Colonic mucosa (tissue), 4 donors: Measurements from ENCODE around the gene NEU4. TPM values are rescaled to one million over a fixed set of nuclear protein-coding genes. Genes with fewer than 3 reads are reported as not detected.
"Not testable (repeated sequence)": the region's sequence is repeated elsewhere in the genome, so short reads cannot be mapped to it uniquely, and the experiment has no call there.

Experiments used
- DNase-seq: peaks from one replicate; pipeline ENCODE4 v3.0.0-alpha.2; 2020
- H3K27ac ChIP-seq: fragments of 200-600 bp; one replicate; pipeline ENCODE4 v1.8.0; 2021
- H3K27me3 ChIP-seq: fragments of 200-600 bp; one replicate; pipeline ENCODE4 v1.8.0; 2021
- H3K36me3 ChIP-seq: fragments of 200-600 bp; one replicate; pipeline ENCODE4 v1.8.0; 2021
- H3K4me1 ChIP-seq: fragments of 200-600 bp; one replicate; pipeline ENCODE4 v1.8.0; 2021; ENCODE audit warnings: mild to moderate bottlenecking
- H3K4me3 ChIP-seq: fragments of 200-600 bp; one replicate; pipeline ENCODE4 v1.8.0; 2021
- H3K9ac ChIP-seq, 2 donors: one replicate each; pipeline ENCODE4 v1.7.0; 2013; ENCODE audit warnings: control low read depth in 2 of 2, low read depth in 2 of 2, low read length in 2 of 2
- H3K9me3 ChIP-seq: fragments of 200-600 bp; one replicate; pipeline ENCODE4 v1.8.0; 2021
- CTCF ChIP-seq: fragments of 200-600 bp; IDR thresholded peaks from one replicate; pipeline ENCODE4 v1.8.0; 2022; ENCODE audit warnings: antibody characterized with exemption, mild to moderate bottlenecking
- intact Hi-C: fragments of 100-400 bp; cut with DNase I; formaldehyde crosslinking; loops from one replicate; pipeline ENCODE4 v1.14.1; 2022
- total RNA-seq, 2 donors: library from RNA; stranded (reverse); fragmentation: NEBNext Ultra II Directional in 1 of 2; extraction: Animal tissue kit (Norgen Biotek cat#: 25700) in 1 of 2; gene quantifications; one replicate each; pipeline ENCODE4 v1.2.1, GENCODE V29; 2021
- donor health status: healthy.
- donor health status: DM: no; HTN: no; CAD: no.
- donor health status: DM: no; HTN: no; CAD: no.

NEU4 gene
- total RNA-seq, 2 donors from 2014 or later: 36.9 to 84.5 TPM

GRCh38 chr2:241777170-241777685 is 31.8 kb upstream of the NEU4 start:
- TF ChIP-seq CTCF: no peak
- no peaks in the 10 kb centered on the region for H3K4me1 ChIP-seq
- H3K9ac ChIP-seq: peak overlapping the region; percentile 78 to 90
- no peaks in the 10 kb centered on the region for H3K27me3 ChIP-seq
- peak overlapping the region; percentile 82 for H3K27ac ChIP-seq
- peak overlapping the region; percentile 41 for H3K4me3 ChIP-seq
- no peaks in the 10 kb centered on the region for H3K9me3 ChIP-seq
- H3K36me3 ChIP-seq: no peaks in the 10 kb centered on the region
- DNase-seq: peak; percentile 78
- intact Hi-C loops: no loop called here

- peak; percentile 48 for DNase-seq
- peak overlapping the region; percentile 43 to 90 for H3K9ac ChIP-seq
- peak overlapping the region; percentile 82 for H3K27ac ChIP-seq
- H3K36me3 ChIP-seq: no peaks in the 10 kb centered on the region
- no peak for TF ChIP-seq CTCF
- intact Hi-C loops: no loop called here
- no peaks in the 10 kb centered on the region for H3K9me3 ChIP-seq
- H3K4me1 ChIP-seq: no peaks in the 10 kb centered on the region
- no peaks in the 10 kb centered on the region for H3K27me3 ChIP-seq
- H3K4me3 ChIP-seq: peak overlapping the region; percentile 41
Measured at GRCh38 chr2:241777686-241778627, 31.0 kb upstream of the NEU4 start.

- Histone ChIP-seq H3K9me3 (no peaks in the 10 kb centered on the region), H3K9ac (no peak overlapping the region), H3K36me3 (no peaks in the 10 kb centered on the region), H3K27me3 (no peaks in the 10 kb centered on the region), H3K4me1 (no peaks in the 10 kb centered on the region), H3K27ac (no peak overlapping the region), H3K4me3 (no peak overlapping the region)
- intact Hi-C loops: no loop called here
- no peak for TF ChIP-seq CTCF
- DNase-seq: no peak
Measured at GRCh38 chr2:241780939-241781569, 27.9 kb upstream of the NEU4 start.

DNA sequence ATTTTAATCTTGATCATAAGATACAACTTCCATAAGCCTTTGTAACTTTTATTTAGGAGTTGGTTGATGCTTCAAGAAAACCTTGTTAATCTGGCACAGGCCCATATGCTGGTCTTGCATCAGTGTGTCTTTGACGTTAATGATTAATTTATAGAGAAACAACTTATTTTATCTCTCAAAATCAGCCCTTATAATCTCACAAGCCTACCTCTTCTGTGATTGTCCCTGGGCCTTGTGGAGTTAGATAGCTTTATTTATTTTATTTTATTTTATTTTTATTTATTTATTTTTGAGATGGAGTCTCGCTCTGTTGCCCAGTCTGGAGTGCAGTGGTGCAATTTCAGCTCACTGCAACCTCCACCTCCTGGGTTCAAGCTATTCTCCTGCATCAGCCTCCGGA is 26.9 kb upstream of the NEU4 start:
- H3K27me3 ChIP-seq, intact Hi-C loops, H3K4me1 ChIP-seq, H3K4me3 ChIP-seq, H3K36me3 ChIP-seq, H3K27ac ChIP-seq, H3K9me3 ChIP-seq, H3K9ac ChIP-seq: not testable (repeated sequence)
- DNase-seq: peak; percentile 2

DNA sequence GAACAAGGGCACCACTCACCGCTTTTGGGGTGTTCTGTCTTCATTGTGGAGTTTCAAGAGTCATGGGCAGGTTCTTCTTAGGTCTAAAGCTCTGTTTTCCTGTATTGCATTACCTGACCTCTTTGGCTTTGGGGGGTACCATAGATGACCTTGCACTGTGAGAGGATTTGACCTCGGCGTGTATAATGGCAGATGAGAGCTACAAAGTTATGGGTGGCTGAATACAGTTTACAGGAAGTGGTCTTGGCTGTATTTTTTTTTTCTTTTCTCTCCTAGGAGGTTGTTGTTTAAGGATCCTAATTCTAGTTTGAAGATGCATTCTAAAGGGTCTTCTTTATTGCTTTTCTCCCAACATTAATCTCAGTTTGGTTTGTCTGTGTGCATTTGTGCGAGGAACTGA is 20.9 kb upstream of the NEU4 start:
- Histone ChIP-seq H3K9ac (no peak overlapping the region), H3K9me3 (no peaks in the 10 kb centered on the region), H3K4me3 (no peak overlapping the region), H3K4me1 (peaks cover 7% of the 10 kb centered on the region), H3K36me3 (no peaks in the 10 kb centered on the region), H3K27me3 (no peaks in the 10 kb centered on the region), H3K27ac (peak overlapping the region; percentile 41)
- DNase-seq: no peak
- intact Hi-C loops: no loop called here
- TF ChIP-seq CTCF: no peak

- no peak for DNase-seq
- Histone ChIP-seq H3K27me3 (no peaks in the 10 kb centered on the region), H3K9me3 (no peaks in the 10 kb centered on the region), H3K27ac (peak overlapping the region; percentile 41), H3K36me3 (no peaks in the 10 kb centered on the region), H3K4me1 (peaks cover 7% of the 10 kb centered on the region), H3K9ac (no peak overlapping the region), H3K4me3 (no peak overlapping the region)
- intact Hi-C loops: no loop called here
- TF ChIP-seq CTCF: no peak
Measured at GRCh38 chr2:241788572-241788971, 20.4 kb upstream of the NEU4 start.

DNA sequence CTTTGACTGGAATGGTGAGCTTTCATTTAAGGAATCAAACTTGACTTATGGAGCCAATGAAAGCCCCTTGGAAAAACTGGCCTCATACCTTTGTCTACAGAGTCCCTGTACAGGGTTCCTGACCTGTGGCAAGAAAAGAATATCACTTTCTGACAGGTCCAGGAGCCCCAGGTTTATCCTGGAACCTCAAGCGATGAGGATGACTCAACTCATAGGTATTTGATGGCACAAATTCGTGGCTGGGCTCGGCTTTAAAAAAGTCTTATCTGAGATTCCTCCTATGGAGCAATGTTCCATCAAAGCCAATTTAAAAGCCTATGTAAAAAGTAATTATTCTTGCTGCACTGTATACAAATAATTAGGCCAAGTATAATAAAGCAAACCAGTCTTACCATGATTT is 17.6 kb upstream of the NEU4 start:
- not testable (repeated sequence) for H3K4me3 ChIP-seq

More for the DNA sequence above, 17.6 kb upstream of the NEU4 start:
- H3K27me3 ChIP-seq, H3K9ac ChIP-seq, H3K27ac ChIP-seq, H3K9me3 ChIP-seq, H3K36me3 ChIP-seq, intact Hi-C loops: not testable (repeated sequence)
- H3K4me1 ChIP-seq: peaks cover 15% of the 10 kb centered on the region
- peak; percentile 45 for DNase-seq
